Activated naive CD8-positive, alpha-beta T cell (primary cell): ENCODE results near the gene SHISA7.

Experiments
- H3K27ac Mint-ChIP-seq: one replicate; pipeline ENCODE4 v1.8.0; 2021; ENCODE audit warnings: mixed read lengths
- H3K27me3 Mint-ChIP-seq: one replicate; pipeline ENCODE4 v1.8.0; 2021; ENCODE audit warnings: mixed read lengths
- H3K36me3 Mint-ChIP-seq: one replicate; pipeline ENCODE4 v1.8.0; 2021; ENCODE audit warnings: mixed read lengths
- H3K4me1 Mint-ChIP-seq: one replicate; pipeline ENCODE4 v1.8.0; 2021; ENCODE audit warnings: low read depth, mixed read lengths
- H3K4me3 Mint-ChIP-seq: one replicate; pipeline ENCODE4 v1.8.0; 2021; ENCODE audit warnings: mild to moderate bottlenecking, mixed read lengths
- H3K9me3 Mint-ChIP-seq: one replicate; pipeline ENCODE4 v1.8.0; 2021; ENCODE audit warnings: low read depth, mixed read lengths

The SHISA7 gene

GRCh38 chr19:55387736-55388497, 55.2 kb downstream of the SHISA7 start:
- no peaks in the 10 kb centered on the region for H3K27me3 Mint-ChIP-seq
- peaks cover 11% of the 10 kb centered on the region for H3K36me3 Mint-ChIP-seq
- peaks cover 46% of the 10 kb centered on the region for H3K4me1 Mint-ChIP-seq
- no peaks in the 10 kb centered on the region for H3K9me3 Mint-ChIP-seq
- H3K27ac Mint-ChIP-seq = peak overlapping the region; percentile 99
- H3K4me3 Mint-ChIP-seq = peak overlapping the region; percentile 98

GRCh38 chr19:55386493-55386971, 56.6 kb downstream of the SHISA7 start:
- Mint-ChIP-seq H3K9me3 (no peaks in the 10 kb centered on the region), H3K4me3 (peak overlapping the region; percentile 98), H3K27me3 (no peaks in the 10 kb centered on the region), H3K36me3 (peaks cover 13% of the 10 kb centered on the region), H3K4me1 (peaks cover 53% of the 10 kb centered on the region), H3K27ac (peak overlapping the region; percentile 99)

- peak within 1 kb of the TSS; percentile 99 for H3K27ac Mint-ChIP-seq
- peaks cover 52% of the 10 kb centered on the region for H3K4me1 Mint-ChIP-seq
- no peaks in the 10 kb centered on the region for H3K9me3 Mint-ChIP-seq
- no peaks in the 10 kb centered on the region for H3K27me3 Mint-ChIP-seq
- peaks cover 15% of the 10 kb centered on the region for H3K36me3 Mint-ChIP-seq
- H3K4me3 Mint-ChIP-seq = peak within 1 kb of the TSS; percentile 98
Measured at GRCh38 chr19:55385724-55386492, 57.2 kb downstream of the SHISA7 start, which contains the start of gene RPL28. Gene RPL28 (plus strand): TSS chr19:55385932. CDS start chr19:55386358, 426 bp downstream.

- Mint-ChIP-seq H3K27me3 (no peaks in the 10 kb centered on the region), H3K4me3 (peak overlapping the region; percentile 98), H3K36me3 (peaks cover 13% of the 10 kb centered on the region), H3K27ac (peak overlapping the region; percentile 99), H3K9me3 (no peaks in the 10 kb centered on the region), H3K4me1 (peaks cover 47% of the 10 kb centered on the region)
Measured at GRCh38 chr19:55384920-55385723, 58.0 kb downstream of the SHISA7 start.

GRCh38 chr19:55384131-55384919, 58.8 kb downstream of the SHISA7 start, which contains the start of gene TMEM238:
Gene TMEM238 (minus strand): TSS chr19:55384292. CDS start chr19:55384259, 33 bp downstream.
- Mint-ChIP-seq H3K4me3 (peak within 1 kb of the TSS; percentile 98), H3K9me3 (no peaks in the 10 kb centered on the region), H3K36me3 (peaks cover 13% of the 10 kb centered on the region), H3K27ac (peak within 1 kb of the TSS; percentile 99), H3K27me3 (no peaks in the 10 kb centered on the region), H3K4me1 (peaks cover 40% of the 10 kb centered on the region)

- H3K9me3 Mint-ChIP-seq = no peaks in the 10 kb centered on the region
- peaks cover 34% of the 10 kb centered on the region for H3K4me1 Mint-ChIP-seq
- H3K4me3 Mint-ChIP-seq = peak overlapping the region; percentile 88
- H3K27me3 Mint-ChIP-seq = no peaks in the 10 kb centered on the region
- H3K27ac Mint-ChIP-seq = peak overlapping the region; percentile 93
- peaks cover 13% of the 10 kb centered on the region for H3K36me3 Mint-ChIP-seq
Measured at GRCh38 chr19:55383279-55384130, 59.6 kb downstream of the SHISA7 start.

- Mint-ChIP-seq H3K27me3 (no peaks in the 10 kb centered on the region), H3K36me3 (peaks cover 13% of the 10 kb centered on the region), H3K27ac (peak overlapping the region; percentile 93), H3K4me3 (peak overlapping the region; percentile 88), H3K4me1 (peaks cover 27% of the 10 kb centered on the region), H3K9me3 (no peaks in the 10 kb centered on the region)
Measured at GRCh38 chr19:55382522-55383054, 60.5 kb downstream of the SHISA7 start.

- no peak overlapping the region for H3K27ac Mint-ChIP-seq
- H3K36me3 Mint-ChIP-seq = peaks cover 13% of the 10 kb centered on the region
- no peaks in the 10 kb centered on the region for H3K9me3 Mint-ChIP-seq
- peaks cover 25% of the 10 kb centered on the region for H3K4me1 Mint-ChIP-seq
- no peaks in the 10 kb centered on the region for H3K27me3 Mint-ChIP-seq
- peak overlapping the region; percentile 88 for H3K4me3 Mint-ChIP-seq
Measured at GRCh38 chr19:55382013-55382412, 61.1 kb downstream of the SHISA7 start.

- no peak overlapping the region for H3K27ac Mint-ChIP-seq
- peaks cover 17% of the 10 kb centered on the region for H3K4me1 Mint-ChIP-seq
- no peaks in the 10 kb centered on the region for H3K9me3 Mint-ChIP-seq
- no peak overlapping the region for H3K4me3 Mint-ChIP-seq
- peaks cover 4% of the 10 kb centered on the region for H3K36me3 Mint-ChIP-seq
- H3K27me3 Mint-ChIP-seq = no peaks in the 10 kb centered on the region
Measured at GRCh38 chr19:55379174-55379573, 63.9 kb downstream of the SHISA7 start.
